Kidney tubule cell (primary cell): ENCODE measurements around the gene PILRA.
"Not testable (repeated sequence)": the region's sequence is repeated elsewhere in the genome, so short reads cannot be mapped to it uniquely, and the experiment has no call there.

ENCODE experiments used
- DNase-seq: peaks from one replicate; pipeline ENCODE4 v3.0.0-alpha.2; 2018; ENCODE audit warnings: low spot score

PILRA gene

DNA sequence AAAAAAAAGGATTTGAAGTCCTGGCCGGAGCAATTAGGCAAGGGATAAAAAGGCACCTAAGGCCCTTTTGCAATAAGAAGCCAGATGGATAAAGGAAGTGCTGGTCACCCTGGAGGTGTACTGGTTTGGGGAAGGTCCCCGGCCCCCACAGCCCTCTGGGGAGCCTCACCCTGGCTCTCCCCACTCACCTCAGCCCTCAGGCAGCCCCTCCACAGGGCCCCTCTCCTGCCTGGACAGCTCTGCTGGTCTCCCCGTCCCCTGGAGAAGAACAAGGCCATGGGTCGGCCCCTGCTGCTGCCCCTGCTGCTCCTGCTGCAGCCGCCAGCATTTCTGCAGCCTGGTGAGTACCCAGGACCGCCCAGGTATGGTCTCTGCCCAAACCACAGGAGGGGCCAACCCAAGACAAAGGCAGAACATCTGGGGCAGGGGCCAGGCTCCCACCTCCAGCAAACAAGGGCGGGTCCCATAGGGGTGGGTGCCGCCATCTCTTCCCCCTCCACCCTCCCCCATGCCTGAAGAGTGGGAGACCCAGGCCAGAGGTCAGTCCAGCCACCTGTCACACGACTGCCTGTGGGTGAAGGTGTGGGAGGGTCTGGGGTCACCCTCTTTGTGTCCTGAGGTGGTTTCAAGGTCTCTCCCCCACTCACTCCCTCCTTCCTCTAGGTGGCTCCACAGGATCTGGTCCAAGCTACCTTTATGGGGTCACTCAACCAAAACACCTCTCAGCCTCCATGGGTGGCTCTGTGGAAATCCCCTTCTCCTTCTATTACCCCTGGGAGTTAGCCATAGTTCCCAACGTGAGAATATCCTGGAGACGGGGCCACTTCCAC lies 15.0 kb upstream of the PILRA start, which contains the start of gene PILRB:
TSS of gene PILRB (plus strand) at position 91 of the 830 bp plus-strand sequence. CDS start at position 277, 186 bp downstream.
- DNase-seq: peak; percentile 38

DNA sequence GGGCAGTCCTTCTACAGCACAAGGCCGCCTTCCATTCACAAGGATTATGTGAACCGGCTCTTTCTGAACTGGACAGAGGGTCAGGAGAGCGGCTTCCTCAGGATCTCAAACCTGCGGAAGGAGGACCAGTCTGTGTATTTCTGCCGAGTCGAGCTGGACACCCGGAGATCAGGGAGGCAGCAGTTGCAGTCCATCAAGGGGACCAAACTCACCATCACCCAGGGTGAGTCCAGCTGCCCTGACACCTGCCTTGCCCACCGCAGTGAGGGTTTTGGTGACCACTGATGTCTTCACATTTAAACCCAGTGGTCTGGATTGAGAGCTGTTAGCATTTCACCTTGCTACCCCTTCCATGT lies 14.5 kb upstream of the PILRA start:
- DNase-seq: no peak

DNA sequence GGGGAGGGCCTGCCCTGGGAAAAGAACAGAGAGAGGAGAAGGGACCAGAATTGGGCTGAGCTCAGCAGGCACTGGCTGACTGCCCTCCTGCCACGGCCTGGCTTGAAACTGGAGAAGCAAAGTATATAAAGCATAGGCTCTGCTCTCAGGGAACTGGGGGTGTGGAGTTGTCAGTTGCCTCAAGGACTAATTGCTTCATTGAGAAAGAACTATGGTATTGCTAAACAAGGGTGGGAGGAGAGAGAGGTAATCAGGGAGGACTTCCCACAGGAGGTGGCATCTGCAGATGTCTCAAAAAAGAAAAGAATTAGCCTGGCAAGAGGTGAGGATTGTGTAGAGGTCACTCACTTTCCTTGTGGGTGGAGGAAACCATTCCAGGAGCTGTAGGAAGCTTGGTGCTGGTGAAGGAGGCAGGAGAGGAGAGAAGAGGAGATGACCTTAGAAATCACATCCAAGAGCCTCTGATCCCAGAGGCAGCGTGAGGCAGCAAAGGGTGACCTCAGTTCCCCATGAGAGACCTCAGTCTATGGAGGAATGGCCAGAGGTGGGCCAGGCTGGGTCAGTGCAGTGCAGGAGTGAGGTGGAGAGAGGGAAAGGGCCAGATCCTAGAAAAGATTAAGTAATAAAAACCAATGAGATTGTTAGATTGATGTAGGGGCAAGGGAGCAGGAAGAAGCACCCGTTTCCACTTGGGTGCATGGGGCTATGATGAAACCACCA lies 13.0 kb upstream of the PILRA start:
- DNase-seq: no peak

DNA sequence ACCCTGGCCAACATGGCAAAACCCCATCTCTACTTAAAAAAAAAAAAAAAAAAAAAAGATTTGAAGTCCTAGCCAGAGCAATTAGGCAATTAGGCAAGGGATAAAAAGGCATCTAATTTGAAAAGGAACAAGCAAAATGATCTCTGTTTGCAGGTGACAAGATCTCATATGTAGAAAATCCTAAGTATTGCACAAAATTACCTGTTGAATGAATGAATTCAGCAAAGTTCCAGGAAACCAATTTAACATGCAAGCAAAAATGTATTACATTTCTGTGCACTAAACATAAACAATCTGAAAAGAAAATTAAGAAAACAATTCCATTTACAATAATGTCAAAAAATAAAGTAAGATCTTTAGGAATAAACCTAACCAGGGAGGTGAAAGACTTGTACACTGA lies 10.2 kb upstream of the PILRA start:
- no peak for DNase-seq

DNA sequence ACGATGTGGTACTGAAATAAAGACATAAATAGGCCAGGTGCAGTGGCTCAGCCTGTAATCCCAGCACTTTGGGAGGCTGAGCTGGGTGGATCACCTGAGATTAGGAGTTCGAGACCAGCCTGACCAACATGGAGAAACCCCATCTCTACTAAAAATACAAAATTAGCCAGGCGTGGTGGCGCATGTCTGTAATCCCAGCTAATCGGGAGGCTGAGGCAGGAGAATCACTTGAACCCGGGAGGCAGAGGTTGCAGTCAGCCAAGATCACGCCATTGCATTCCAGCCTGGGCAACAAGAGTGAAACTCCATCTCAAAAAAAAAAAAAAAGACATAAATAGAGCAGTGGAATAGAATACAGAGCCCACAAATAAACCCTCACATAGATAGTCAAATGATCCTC lies 9.5 kb upstream of the PILRA start:
- not testable (repeated sequence) for DNase-seq

DNA sequence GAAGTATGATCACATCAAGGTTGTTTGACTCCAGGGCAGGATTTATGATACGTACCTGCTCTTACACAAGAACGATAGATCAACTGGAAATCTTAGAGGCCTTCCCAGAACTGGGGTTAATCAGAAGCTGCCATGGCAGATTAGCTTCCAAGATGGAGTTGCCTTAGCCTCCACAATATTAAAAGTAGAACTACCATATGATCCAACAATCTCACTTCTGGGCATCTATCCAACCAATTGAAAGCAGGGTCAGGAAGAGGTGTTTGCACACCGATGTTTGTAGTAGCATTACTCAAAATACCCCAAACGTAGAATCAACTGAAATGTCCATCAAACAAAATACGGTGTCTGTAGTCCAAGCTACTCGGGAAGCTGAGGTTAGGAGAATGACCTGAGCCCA lies 8.8 kb upstream of the PILRA start:
- DNase-seq: no peak

DNA sequence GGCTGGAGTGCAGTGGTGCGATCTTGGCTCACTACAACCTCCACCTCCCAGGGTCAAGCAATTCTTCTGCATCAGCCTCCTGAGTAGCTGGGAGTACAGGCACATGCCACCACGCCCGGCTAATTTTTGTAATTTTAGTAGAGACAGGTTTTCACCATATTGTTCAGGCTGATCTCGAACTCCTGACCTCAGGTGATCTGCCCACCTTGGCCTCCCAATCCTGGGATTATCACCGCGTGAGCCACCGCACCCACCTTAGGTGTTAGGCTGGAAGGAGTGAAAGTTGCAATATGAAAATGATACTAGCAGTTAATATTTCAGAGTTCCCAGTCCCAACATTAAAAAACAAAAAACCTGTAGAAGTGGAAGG lies 7.3 kb upstream of the PILRA start:
- DNase-seq: not testable (repeated sequence)

DNA sequence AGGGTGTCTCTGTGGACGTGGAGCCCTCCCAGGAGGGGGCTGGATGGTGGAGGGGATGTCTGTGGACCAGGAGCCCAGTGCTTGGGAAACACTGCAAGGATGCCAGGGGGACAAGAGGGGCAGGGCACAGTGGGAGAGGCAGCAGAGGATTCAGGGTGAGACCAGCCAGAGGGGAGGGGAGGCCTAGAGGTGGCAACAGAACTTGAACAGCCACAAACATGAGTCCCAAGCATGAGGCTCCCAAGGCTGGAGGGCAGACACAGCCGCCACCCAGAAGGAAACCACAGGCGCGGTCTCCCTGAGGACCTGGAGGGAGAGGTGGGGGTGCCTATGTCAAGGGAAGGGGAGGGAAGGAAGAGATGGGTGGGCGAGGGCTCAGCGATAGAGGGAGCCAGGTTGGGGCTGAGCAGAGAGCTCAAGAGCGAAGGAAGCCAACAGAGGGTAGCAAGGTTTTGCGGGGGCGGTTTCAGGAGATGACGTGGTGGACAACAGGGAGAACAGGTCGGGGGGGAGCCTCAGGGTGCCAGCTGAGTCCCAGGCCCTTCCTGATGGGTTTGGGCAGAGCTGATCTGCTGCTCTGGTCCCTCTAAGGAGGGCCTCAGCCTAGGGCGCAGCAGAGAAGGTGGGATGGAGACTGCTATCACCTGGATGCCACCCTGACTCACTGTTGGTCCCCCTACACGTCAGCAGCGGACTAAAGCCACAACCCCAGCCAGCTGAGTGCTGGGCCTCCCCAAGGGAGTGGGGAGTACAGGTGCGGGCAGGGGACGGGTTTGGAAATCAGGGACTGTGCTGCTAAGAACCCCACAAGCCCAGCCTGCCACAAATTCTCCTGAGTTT lies 6.7 kb upstream of the PILRA start:
- DNase-seq: no peak

DNA sequence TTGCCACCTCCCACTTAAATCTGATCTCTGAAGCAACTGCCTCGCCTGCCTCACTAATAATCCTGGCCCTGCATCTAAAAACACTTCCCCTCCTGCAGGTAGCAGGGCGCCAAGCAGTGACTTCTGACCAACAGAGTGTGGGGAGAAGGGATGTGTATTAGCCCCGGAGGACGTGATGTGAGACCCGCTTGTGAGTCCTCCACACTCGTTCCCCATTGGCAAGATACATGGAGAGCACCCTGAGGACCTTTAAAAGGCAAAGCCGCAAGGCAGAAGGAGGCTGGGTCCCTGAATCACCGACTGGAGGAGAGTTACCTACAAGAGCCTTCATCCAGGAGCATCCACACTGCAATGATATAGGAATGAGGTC lies 6.1 kb upstream of the PILRA start:
- no peak for DNase-seq

DNA sequence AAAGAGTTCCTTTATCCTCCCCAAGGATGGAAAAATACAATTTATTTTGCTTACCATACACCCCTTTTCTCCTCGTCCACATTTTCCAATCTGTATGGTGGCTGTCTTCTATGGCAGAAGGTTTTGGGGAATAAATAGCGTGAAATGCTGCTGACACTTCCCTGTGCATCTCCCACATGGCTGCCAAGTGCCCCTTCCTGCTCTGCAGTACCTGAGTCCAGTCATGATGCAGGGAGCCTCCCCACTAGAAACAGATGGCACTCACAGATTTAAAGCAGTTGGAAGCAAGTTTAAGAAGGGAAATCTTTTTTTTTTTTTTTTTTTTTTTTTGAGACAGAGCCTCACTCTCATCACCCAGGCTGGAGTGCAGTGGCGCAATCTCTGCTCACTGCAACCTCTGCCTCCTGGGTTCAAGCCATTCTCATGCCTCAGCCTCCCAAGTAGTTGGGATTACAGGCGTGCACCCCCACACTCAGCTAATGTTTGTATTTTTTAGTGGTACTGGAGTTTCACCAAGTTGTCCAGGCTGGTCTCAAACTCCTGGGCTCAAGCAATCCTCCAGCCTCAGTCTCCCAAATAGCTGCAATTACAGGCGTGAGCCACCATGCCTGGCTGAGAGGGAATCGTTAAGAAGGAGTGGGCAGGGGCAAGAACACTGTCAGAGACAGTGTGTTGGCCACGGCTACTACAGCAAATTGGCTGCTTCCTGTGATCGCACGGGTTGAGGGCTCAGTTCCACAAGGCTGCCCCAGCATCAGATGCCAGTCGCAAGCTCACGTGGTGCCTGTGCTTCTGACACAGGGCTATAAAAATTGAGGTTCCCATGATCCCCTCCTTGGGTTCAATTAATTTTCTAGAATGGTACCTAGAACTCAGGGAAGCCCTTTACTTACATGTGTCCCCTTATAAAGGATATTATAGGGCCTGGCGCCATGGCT lies 5.3 kb upstream of the PILRA start:
- no peak for DNase-seq

DNA sequence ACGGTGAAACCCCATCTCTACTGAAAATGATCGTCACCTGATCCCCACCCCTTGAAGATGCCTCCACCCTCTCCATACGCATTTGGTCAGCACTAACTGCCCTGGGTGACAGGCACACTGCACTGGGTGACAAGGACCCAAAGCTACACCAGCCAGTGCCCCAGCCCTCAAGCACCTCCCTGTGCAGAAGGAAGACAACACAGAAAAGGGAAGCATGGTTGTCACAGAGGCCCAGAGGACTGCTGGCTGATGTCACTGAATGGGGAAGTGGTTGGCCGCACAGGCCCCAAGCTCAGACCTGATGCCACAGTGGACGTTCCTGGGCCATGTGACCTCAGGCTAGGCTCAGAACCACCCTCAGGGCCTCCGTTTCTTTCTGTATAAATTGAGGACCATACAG lies 4.2 kb upstream of the PILRA start:
- DNase-seq: no peak

DNA sequence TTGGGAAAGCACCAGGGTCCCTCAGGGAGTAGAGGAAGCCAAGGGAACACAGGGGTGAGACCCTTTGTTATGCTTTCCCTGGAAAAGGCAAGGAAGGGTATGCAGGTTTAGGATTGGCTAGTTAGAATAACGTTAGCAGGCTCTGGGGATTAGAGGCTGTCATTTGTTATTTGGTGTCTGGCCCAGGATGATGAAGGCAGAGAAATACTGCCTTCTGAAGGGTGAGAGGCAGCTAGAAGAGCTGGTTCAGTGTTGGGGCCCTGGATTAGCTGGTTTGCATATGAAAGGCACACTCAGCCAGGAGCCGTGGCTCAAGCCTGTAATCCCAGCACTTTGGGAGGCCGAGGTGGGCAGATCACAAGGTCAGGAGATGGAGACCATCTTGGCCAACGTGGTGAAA lies 3.0 kb upstream of the PILRA start:
- DNase-seq: no peak

DNA sequence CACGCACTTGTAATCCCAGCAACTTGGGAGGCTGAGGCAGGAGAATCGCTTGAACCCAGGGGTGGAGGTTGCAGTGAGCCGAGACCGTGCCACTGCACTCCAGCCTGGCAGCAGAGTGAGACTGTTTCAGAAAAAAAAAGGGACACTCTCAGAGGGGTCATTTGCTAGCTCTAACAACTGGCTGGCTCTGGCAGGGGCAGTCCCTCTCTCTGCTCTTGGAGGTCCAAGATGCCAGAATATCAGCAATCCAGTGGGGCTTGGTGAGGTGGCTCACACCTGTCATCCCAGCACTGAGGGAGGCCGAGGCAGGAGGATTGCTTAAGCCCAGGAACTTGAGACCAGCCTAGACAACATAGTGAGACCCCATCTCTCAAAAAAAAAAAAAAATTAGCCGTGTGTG lies 2.5 kb upstream of the PILRA start:
- DNase-seq: no peak

DNA sequence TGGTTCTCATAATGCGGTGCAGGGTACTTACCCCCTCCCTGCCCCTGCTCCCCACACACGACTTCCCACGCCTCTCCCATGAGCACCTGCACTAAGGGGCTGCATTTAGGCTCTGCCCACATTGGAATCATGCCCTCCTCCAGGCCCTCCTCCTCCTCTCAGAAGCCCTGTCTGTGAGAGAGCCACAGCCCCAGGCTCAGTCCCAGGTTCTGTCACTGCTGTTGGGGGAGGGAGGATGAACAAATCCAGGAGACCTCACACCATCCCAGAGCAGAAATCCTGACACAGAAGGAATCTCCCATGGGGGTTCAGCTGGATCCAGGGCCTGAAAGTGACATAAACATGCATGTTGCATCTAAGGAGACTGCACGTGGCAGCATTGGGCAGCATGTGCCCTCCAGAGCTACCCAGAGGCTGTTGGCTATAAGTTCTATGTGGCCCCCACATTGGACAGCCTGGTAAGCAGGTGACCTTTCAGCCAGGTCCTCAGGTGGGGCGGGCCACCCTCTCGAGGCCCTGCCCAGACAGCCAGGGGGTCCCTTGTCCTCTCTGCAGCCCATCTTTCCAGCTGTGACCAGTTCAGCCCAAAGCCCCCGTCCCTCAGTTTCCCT lies 1.6 kb upstream of the PILRA start:
- no peak for DNase-seq

DNA sequence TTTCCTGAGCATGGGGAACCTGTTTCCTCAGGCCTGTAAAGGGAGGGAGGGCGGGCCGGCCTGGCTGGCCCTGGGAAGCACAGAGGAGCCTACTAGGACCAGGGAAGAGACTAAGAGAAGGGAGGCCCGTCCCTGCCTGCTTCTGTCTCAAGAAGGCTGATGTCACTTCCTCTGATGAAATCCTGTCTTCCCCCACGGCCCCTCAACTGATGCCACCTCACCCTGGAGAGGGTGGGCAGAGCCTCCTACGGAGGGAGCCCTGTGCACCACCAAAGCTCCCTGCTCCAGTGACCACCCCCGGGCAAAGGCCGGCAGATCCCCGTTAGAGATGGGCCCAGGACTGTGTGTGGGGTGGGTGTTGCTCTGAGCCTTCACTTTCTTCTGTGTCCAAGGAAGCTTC lies 1.0 kb upstream of the PILRA start:
- DNase-seq: peak; percentile 21

DNA sequence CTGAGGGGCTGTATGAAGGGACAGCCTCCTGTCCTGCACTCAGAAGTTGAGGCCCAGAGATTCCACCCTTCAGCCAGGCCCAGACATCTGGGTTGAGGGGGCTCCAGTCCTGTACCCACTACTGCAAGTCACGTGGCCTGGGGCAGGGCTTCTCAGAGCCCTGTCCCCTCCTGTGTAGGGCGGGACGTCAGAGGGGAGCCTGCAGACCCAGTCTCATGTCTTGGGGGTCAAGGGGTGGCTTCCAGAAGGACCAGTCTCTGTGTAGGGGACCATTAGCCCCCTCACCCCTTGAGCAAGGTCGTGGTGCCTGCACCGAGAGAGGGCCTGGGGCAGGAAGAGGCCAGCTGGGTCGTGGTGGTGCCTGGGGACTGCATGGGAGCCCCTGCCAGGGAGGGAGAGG lies 593 bp upstream of the PILRA start:
- no peak for DNase-seq

DNA sequence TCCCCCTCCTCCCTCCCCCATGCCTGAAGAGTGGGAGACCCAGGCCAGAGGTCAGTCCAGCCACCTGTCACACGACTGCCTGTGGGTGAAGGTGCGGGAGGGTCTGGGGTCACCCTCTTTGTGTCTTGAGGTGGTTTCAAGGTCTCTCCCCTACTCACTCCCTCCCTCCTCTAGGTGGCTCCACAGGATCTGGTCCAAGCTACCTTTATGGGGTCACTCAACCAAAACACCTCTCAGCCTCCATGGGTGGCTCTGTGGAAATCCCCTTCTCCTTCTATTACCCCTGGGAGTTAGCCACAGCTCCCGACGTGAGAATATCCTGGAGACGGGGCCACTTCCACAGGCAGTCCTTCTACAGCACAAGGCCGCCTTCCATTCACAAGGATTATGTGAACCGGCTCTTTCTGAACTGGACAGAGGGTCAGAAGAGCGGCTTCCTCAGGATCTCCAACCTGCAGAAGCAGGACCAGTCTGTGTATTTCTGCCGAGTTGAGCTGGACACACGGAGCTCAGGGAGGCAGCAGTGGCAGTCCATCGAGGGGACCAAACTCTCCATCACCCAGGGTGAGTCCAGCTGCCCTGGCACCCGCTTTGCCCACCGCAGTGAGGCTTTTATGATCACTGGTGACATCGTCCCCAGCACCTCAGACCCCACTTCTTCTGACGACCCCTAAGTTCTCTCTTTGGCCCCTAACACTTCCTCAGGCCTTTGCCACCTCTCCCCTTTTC lies 747 bp downstream of the PILRA start:
- DNase-seq: peak; percentile 57

DNA sequence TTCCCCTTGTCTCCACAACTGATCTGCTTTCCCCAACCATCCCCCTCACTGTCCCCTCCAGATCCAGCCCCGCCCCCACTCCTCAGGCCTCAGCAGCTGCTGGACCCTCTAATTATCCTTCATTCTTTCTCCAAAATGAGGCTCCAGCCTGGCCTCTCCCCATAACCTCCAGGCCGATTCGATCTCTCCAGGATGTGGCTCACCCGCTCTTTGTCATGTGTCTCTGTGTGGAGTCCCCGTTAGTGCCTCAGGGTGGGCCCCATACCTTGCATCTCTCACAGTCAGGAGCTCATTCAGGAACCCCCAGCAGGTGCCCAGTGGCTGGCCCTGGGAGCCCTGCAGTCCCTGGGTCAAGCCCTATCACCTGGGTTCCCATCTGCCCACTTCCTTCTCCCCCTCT lies 1.3 kb downstream of the PILRA start:
- DNase-seq: no peak

DNA sequence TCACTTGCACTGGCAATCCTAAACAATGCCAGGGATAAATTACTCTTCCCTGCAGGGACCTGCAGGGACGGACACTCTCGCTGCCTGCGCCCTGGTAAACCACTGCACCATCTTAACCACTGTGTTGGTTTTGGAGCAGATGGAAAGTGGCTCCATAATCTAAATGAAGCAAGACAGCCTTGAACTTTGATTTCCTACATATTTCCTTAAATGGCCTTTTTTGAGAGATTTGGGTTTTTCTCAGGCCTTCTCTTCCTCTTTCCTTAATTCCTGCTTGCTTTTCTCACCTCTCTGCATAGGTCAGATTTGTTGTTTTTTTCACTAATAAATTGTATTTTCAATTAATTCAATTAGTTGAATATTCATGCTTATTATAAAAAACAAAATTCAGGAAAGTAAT lies 2.8 kb downstream of the PILRA start:
- no peak for DNase-seq

DNA sequence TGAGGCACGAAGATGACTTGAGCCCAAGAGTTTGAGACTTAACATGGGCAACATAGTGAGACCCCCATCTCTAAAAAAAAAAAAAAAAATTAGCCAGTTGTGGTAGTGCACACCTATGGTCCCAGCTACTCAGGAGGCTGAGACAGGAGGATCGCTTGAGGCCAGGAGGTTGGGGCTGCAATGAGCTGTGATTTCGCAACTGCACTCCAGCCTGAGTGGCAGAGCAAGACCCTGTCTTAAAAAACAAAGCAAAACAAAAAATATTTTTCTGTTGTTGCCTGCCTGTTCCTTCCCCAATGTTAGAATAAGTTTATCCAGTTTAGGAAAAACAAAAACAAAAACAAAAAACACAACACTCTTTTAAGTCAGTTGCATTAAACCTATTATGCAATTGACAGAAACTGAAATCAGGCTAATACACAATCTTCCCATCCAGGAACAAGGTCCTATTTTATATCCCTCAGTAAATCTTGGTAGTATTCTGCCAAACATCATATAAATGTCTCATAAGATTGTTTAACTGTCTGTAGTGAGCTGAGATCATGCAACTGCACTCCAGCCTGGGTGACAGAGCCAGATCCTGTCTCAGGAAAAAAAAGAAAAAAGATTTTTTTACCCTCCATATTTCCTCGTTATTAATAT lies 4.9 kb downstream of the PILRA start:
- DNase-seq: no peak
